IPS-18a (cell line): ENCODE results near the gene COL4A2.

Source experiments
- H3K27ac ChIP-seq: one replicate; pipeline ENCODE4 v1.5.1; 2013; ENCODE audit warnings: low read length
- H3K27me3 ChIP-seq: one replicate; pipeline ENCODE4 v1.6.1; 2013; ENCODE audit warnings: mild to moderate bottlenecking, low read length; ENCODE audit not compliant: control insufficient read depth, insufficient read depth
- H3K36me3 ChIP-seq: one replicate; pipeline ENCODE4 v1.6.1; 2013; ENCODE audit warnings: low read depth, low read length; ENCODE audit not compliant: control insufficient read depth
- H3K4me1 ChIP-seq: one replicate; pipeline ENCODE4 v1.6.1; 2013; ENCODE audit warnings: low read depth, low read length; ENCODE audit not compliant: control insufficient read depth
- H3K4me3 ChIP-seq: one replicate; pipeline ENCODE4 v1.5.1; 2013; ENCODE audit warnings: low read length
- H3K9ac ChIP-seq: one replicate; pipeline ENCODE4 v1.6.1; 2013; ENCODE audit warnings: mild to moderate bottlenecking, low read length, moderate library complexity
- H3K9me3 ChIP-seq: one replicate; pipeline ENCODE4 v1.6.1; 2013; ENCODE audit warnings: low read depth, low read length; ENCODE audit not compliant: control insufficient read depth

COL4A2 gene

DNA sequence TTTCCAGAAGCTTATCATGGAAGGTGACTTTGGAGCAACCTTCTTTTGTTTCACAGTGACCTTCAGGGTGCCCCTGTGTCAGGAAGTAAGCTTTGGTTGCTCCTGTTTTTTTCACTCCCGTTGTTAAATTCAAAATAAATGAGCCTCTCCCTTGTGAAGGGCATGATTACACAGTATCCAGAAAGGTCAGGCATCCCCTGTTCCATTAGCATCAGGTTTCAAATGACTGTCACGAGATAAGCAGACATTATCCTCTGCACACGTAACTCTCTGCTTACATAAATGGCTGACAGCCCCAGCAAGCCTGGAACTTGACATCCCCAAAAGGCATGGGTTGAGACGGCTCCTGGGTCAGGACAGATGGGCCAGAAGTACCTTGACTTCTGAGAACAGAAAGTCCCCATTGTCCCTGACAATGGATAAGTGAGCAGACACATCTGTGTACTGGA is 202.4 kb downstream of the COL4A2 start:
- no peak overlapping the region for H3K27ac ChIP-seq
- no peaks in the 10 kb centered on the region for H3K9me3 ChIP-seq
- peaks cover 42% of the 10 kb centered on the region for H3K36me3 ChIP-seq
- H3K9ac ChIP-seq = no peak overlapping the region
- H3K27me3 ChIP-seq = no peaks in the 10 kb centered on the region
- no peak overlapping the region for H3K4me3 ChIP-seq
- no peaks in the 10 kb centered on the region for H3K4me1 ChIP-seq

DNA sequence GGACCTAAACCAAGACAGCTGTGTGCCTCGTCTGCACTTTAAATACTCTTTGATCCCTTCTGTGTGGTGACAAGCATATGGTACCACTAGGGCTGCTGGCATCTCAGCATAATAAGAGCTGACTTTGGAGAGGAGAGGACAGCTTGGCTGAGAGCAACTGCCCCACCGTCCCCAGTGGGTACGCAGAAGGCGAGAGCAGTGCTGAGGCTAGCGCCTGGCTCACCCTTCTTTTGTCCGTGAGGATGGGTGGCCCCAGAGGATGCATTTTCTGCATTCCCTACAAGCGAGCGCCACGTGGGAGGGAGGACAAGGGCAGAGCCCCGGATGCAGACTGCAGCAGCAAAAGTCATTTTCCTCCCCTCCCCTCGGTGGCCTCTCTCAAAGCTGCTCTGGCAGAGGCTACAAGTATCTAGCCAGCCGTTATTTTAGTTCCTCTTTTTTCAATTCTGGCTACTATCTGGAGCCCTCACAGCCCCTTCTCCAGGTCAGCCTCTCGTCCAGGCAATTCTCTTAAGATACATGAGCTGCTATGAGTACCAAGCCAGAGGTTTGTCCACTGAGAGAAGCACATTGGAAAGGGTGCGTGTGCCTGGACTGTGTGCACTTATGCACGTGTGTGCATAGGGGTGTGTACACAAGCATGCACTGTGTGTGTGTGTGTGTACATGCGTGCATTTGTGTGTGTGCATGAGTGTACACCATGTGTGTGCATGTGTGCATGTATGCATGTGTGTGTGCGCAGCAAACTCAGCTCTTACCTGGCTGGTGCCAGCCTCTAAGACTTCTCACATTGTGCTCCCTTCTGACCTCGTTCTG is 203.1 kb downstream of the COL4A2 start:
- Histone ChIP-seq H3K27ac (no peak overlapping the region), H3K9ac (no peak overlapping the region), H3K27me3 (no peaks in the 10 kb centered on the region), H3K4me1 (no peaks in the 10 kb centered on the region), H3K36me3 (peaks cover 42% of the 10 kb centered on the region), H3K9me3 (no peaks in the 10 kb centered on the region), H3K4me3 (no peak overlapping the region)

GRCh38 chr13:110511509-110512181 is 204.6 kb downstream of the COL4A2 start:
- H3K9me3 ChIP-seq = no peaks in the 10 kb centered on the region
- H3K9ac ChIP-seq = no peak overlapping the region
- H3K36me3 ChIP-seq = peaks cover 36% of the 10 kb centered on the region
- no peaks in the 10 kb centered on the region for H3K27me3 ChIP-seq
- H3K27ac ChIP-seq = no peak overlapping the region
- no peak overlapping the region for H3K4me3 ChIP-seq
- H3K4me1 ChIP-seq = no peaks in the 10 kb centered on the region

DNA sequence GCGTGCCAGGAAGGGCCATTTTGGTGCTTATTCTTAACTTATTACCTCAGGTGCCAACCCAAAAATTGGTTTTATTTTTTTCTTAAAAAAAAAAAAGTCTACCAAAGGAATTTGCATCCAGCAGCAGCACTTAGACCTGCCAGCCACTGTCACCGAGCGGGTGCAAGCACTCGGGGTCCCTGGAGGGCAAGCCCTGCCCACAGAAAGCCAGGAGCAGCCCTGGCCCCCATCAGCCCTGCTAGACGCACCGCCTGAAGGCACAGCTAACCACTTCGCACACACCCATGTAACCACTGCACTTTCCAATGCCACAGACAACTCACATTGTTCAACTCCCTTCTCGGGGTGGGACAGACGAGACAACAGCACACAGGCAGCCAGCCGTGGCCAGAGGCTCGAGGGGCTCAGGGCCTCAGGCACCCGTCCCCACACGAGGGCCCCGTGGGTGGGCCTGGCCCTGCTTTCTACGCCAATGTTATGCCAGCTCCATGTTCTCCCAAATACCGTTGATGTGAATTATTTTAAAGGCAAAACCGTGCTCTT is 205.2 kb downstream of the COL4A2 start:
- Histone ChIP-seq H3K9me3 (no peaks in the 10 kb centered on the region), H3K4me1 (no peaks in the 10 kb centered on the region), H3K9ac (no peak overlapping the region), H3K27ac (no peak overlapping the region), H3K4me3 (no peak overlapping the region), H3K27me3 (no peaks in the 10 kb centered on the region), H3K36me3 (peaks cover 30% of the 10 kb centered on the region)

- no peak overlapping the region for H3K4me3 ChIP-seq
- H3K4me1 ChIP-seq = no peaks in the 10 kb centered on the region
- H3K27ac ChIP-seq = no peak overlapping the region
- no peaks in the 10 kb centered on the region for H3K9me3 ChIP-seq
- no peak overlapping the region for H3K9ac ChIP-seq
- H3K27me3 ChIP-seq = no peaks in the 10 kb centered on the region
- H3K36me3 ChIP-seq = peaks cover 6% of the 10 kb centered on the region
Observed at GRCh38 chr13:110516500-110516899, 209.4 kb downstream of the COL4A2 start.

DNA sequence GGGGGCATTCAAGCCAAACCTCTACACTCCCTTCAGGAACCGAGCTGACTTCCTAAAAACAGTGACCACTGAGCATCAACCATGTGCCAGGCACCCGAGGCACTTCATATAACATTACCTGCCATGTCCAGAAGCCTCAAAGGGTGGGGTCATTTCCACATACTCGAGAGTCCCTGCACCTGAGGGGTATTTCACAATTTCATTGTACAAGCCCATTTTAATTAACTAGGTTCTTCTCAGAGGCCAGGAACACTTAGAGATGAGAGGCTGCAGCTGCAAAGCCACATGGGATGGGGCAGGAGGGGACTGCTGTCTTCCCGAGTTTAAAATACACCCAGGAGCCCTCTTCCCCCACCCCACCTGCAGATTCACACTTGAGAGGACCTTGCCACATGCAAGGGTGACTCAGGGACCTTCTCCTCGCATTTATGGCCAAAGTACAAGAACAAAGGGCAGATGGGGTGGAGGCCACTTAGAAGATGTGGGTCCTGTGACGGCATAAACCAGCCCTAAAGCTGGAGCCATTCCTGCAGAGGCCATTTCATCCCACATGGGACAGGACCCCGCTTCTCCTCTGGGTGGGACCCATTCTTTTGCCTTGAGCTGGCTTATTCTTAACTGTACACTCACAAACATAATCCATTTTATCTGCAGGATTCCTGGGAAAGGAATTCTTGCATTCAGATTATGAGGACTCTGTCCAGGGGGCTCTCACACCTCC is 210.6 kb downstream of the COL4A2 start:
- no peaks in the 10 kb centered on the region for H3K27me3 ChIP-seq
- no peak overlapping the region for H3K9ac ChIP-seq
- no peak overlapping the region for H3K27ac ChIP-seq
- H3K4me3 ChIP-seq = no peak overlapping the region
- H3K36me3 ChIP-seq = peaks cover 1% of the 10 kb centered on the region
- H3K4me1 ChIP-seq = no peaks in the 10 kb centered on the region
- H3K9me3 ChIP-seq = no peaks in the 10 kb centered on the region

DNA sequence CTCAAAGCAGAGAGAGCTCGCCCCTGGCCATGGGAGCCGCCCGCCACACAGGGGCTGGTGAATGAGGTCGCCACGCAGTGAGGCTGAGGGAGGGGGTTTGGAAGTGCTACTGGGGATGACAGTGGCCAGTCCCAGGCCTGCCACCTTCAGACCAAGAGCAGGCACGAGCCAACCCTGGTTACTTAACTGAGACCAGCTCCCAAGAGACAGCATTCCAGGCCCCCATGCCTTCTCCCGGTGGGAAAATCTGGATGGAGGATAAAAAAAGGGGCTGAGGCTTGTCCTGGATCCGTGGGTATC is 211.1 kb downstream of the COL4A2 start:
- Histone ChIP-seq H3K27me3 (no peaks in the 10 kb centered on the region), H3K9me3 (no peaks in the 10 kb centered on the region), H3K4me3 (no peak overlapping the region), H3K4me1 (no peaks in the 10 kb centered on the region), H3K27ac (no peak overlapping the region), H3K36me3 (no peaks in the 10 kb centered on the region), H3K9ac (no peak overlapping the region)

GRCh38 chr13:110518571-110518970 is 211.5 kb downstream of the COL4A2 start:
- no peak overlapping the region for H3K27ac ChIP-seq
- no peak overlapping the region for H3K9ac ChIP-seq
- no peaks in the 10 kb centered on the region for H3K27me3 ChIP-seq
- H3K4me1 ChIP-seq = no peaks in the 10 kb centered on the region
- H3K4me3 ChIP-seq = no peak overlapping the region
- no peaks in the 10 kb centered on the region for H3K36me3 ChIP-seq
- no peaks in the 10 kb centered on the region for H3K9me3 ChIP-seq

- Histone ChIP-seq H3K9ac (no peak overlapping the region), H3K4me3 (no peak overlapping the region), H3K27me3 (no peaks in the 10 kb centered on the region), H3K9me3 (no peaks in the 10 kb centered on the region), H3K4me1 (no peaks in the 10 kb centered on the region), H3K36me3 (no peaks in the 10 kb centered on the region), H3K27ac (no peak overlapping the region)
Observed at GRCh38 chr13:110519046-110519445, 212.0 kb downstream of the COL4A2 start.

GRCh38 chr13:110519506-110519905 is 212.4 kb downstream of the COL4A2 start:
- Histone ChIP-seq H3K27me3 (no peaks in the 10 kb centered on the region), H3K27ac (no peak overlapping the region), H3K4me1 (no peaks in the 10 kb centered on the region), H3K4me3 (no peak overlapping the region), H3K9me3 (no peaks in the 10 kb centered on the region), H3K9ac (no peak overlapping the region), H3K36me3 (no peaks in the 10 kb centered on the region)

DNA sequence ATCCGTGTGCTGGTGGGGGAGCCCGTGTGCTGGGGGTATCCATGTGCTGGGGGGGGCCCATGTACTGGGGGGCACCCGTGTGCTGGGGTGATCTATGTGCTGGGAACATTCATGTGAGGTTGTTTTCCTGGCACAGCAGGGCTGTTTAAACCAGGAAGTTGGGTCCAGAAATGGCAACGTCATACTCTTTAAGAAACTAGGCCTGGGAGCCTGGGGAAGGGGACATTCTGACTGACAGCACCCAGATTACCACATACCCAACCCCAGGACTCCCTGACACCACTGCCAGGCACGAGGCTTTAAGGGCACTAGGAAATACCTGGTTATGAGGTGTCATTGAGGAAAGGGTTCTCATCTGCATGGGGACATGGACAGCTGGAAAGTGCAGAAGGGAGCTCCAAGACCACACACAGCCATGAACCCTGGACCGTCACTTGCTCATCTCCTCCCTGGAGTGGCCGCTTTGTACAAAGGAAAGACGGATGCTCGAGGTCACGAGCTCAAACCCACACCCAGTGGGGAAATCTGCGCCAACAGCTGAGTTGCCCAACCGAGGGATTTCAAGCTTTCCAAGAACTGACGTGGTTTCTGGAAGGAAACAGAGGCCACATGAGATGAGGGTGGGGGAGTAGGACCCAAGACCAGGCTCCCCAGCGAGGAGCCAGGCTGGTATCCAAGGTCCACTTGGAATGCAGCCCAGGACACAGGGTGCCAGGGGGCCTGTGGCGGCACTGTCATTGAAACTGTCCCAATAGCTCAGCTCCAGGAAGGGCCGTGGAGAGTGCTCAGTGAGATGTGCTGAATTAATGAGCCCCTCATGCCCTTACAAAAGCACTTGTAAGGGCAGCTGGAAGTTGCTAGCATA is 213.6 kb downstream of the COL4A2 start:
- Histone ChIP-seq H3K9ac (no peak overlapping the region), H3K27me3 (no peaks in the 10 kb centered on the region), H3K36me3 (no peaks in the 10 kb centered on the region), H3K4me3 (no peak overlapping the region), H3K9me3 (no peaks in the 10 kb centered on the region), H3K27ac (no peak overlapping the region), H3K4me1 (no peaks in the 10 kb centered on the region)
